NCI-H1930 (cell line): Measurements from ENCODE around the gene ADD3.

Source experiments
- DNase-seq, 2 experiments: peaks; one replicate each; lab custom pipeline; 2025; lab: John Stamatoyannopoulos, UW

Gene ADD3

GRCh38 chr10:110005719-110006118, 2.1 kb upstream of the ADD3 start:
- no peak for DNase-seq

- DNase-seq: no peak
Measured at GRCh38 chr10:110006358-110007160, 1.2 kb upstream of the ADD3 start.

DNA sequence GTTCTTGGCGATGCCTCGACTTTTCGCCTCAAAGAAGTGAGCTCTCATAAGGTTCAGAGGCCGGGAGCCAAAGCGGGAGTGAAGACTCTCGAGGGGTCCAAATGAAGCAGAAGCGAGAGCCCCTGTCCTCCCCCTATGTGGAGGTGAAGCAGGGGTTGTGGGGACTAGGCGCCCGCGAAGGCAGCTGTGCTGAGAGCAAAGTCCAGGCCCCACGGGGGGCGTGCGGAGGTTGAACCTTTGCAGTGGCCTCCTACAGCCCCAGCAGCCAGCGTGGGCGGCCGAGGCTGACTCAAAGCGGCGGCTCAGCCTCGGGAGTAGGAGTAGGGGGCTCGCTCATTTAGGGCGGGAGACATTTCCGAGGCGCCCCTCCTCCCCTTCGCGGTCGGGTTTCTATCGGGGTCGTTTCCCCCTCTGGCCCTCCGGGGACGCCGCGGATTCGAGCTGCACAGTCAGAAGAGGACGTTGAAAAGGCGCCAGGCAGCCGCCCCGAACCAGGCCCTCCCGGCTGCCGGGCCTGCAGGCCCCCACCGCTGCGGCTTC, 553 bp upstream of the ADD3 start:
- no peak for DNase-seq

DNA sequence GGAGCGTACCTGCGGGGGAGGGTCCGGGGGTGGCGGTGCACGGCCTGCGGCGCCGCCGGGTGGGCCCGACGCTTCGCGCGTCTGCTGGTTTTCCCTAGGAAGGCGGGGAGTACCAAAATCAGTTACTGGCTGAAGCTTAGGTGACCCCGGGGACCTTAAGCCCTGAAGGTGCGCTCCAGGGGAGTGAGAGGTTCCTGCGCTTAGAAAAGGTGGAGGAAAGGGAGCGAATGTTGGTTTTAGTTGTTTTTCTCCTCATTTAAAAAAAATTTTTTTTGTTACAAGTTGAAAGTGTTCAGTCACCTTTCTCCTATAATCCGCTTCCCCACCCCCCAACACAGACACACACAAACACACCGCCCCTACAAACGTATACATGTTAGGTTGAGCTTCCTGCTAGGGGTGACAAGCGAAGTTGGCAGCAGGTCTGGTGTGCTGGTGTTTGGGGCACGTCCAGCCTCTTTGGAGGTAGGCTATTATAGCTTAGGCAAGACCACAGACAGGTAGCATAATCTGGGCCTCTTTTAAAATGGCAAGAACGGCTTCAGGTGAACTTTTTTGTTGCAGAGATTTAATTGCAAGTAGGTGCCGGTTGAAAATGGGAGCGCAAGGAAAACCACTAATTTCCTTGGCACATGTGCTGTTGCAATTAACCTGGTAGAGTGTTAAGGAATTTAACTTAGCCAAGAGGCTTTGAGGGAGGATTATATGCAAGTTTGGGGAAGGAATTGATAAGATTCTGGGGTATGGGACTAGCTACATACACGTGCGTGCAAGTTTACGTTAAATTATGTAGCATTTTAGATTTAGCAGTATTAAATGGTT, 945 bp downstream of the ADD3 start:
- peak in 1 of 2 experiments; percentile 23 for DNase-seq

GRCh38 chr10:110009736-110010475, 2.1 kb downstream of the ADD3 start:
- DNase-seq: no peak

- no peak for DNase-seq
Measured at GRCh38 chr10:110010486-110011378, 2.9 kb downstream of the ADD3 start.

- no peak for DNase-seq
Measured at GRCh38 chr10:110011681-110012080, 3.9 kb downstream of the ADD3 start.

GRCh38 chr10:110013630-110014293, 6.0 kb downstream of the ADD3 start:
- no peak for DNase-seq

- no peak for DNase-seq
Measured at GRCh38 chr10:110016039-110016438, 8.3 kb downstream of the ADD3 start.

- DNase-seq: no peak
Measured at GRCh38 chr10:110017052-110017451, 9.3 kb downstream of the ADD3 start.

- no peak for DNase-seq
Measured at GRCh38 chr10:110017907-110018306, 10.1 kb downstream of the ADD3 start.

- DNase-seq: no peak
Measured at GRCh38 chr10:110020265-110020664, 12.5 kb downstream of the ADD3 start.

GRCh38 chr10:110022716-110023504, 15.1 kb downstream of the ADD3 start:
- no peak for DNase-seq

- no peak for DNase-seq
Measured at GRCh38 chr10:110023785-110024465, 16.1 kb downstream of the ADD3 start.

DNA sequence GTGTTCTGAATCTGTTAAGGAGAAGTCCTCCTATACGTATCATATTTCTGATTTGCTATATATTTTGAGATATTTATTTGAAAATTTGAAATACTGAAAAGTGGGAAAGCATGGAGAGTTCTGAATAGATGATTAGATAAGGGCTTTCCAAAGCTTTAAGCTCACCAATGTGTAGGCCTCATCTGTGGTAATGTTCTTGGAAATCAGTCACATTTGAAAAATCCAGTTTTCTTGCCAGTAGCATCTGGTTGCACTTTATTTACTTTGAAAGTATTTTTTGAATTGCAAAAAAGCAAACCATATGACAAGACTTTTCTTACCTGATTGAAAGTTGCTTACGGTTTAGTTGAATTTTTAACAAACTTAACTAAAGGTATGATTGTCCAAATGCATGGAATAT, 21.7 kb downstream of the ADD3 start:
- DNase-seq: no peak

GRCh38 chr10:110032801-110033700, 25.3 kb downstream of the ADD3 start:
- no peak for DNase-seq

GRCh38 chr10:110033701-110034235, 26.0 kb downstream of the ADD3 start:
- no peak for DNase-seq

GRCh38 chr10:110034596-110034995, 26.8 kb downstream of the ADD3 start:
- no peak for DNase-seq
